MM.1S (cell line): ENCODE data around the gene MAGI1.

Experiments used
- DNase-seq: peaks from one replicate; pipeline ENCODE4 v3.0.0-alpha.2; 2015
- H2AFZ ChIP-seq: fragments of 300-600 bp; sonication (generic); 2 replicates; pipeline ENCODE4 v1.6.0; 2016; ENCODE audit warnings: antibody characterized with exemption, low read length
- H3F3A ChIP-seq: fragments of 300-600 bp; sonication (generic); 2 replicates; pipeline ENCODE4 v1.6.1; 2016; ENCODE audit warnings: mild to moderate bottlenecking, antibody characterized with exemption, low read length, moderate library complexity, mixed read lengths; ENCODE audit not compliant: insufficient read depth
- H3K27ac ChIP-seq: fragments of 300-600 bp; sonication (generic); 2 replicates; pipeline ENCODE4 v1.5.1; 2016; ENCODE audit warnings: mild to moderate bottlenecking, low read length
- H3K27me3 ChIP-seq: fragments of 300-600 bp; sonication (generic); replicated peaks from 2 replicates; pipeline ENCODE4 v1.6.0; 2016; ENCODE audit warnings: low read length; ENCODE audit not compliant: insufficient read depth
- H3K36me3 ChIP-seq: fragments of 300-600 bp; sonication (generic); replicated peaks from 2 replicates; pipeline ENCODE4 v1.6.1; 2016; ENCODE audit warnings: mild to moderate bottlenecking, low read length, mixed read lengths; ENCODE audit not compliant: insufficient read depth
- H3K4me1 ChIP-seq: fragments of 300-600 bp; sonication (generic); 2 replicates; pipeline ENCODE4 v1.6.1; 2016; ENCODE audit warnings: low read length, mixed read lengths
- H3K4me2 ChIP-seq: fragments of 300-600 bp; sonication (generic); 2 replicates; pipeline ENCODE4 v1.6.0; 2016; ENCODE audit warnings: low read depth, low read length
- H3K4me3 ChIP-seq: fragments of 300-600 bp; sonication (generic); 2 replicates; pipeline ENCODE4 v1.5.1; 2016; ENCODE audit warnings: low read length, mixed read lengths
- H3K79me2 ChIP-seq: fragments of 300-600 bp; sonication (generic); 2 replicates; pipeline ENCODE4 v1.6.1; 2016; ENCODE audit warnings: mixed run types, low read length, mixed read lengths
- H3K9ac ChIP-seq: fragments of 300-600 bp; sonication (generic); 2 replicates; pipeline ENCODE4 v1.6.1; 2016; ENCODE audit warnings: low read length, mixed read lengths
- H3K9me2 ChIP-seq: fragments of 300-600 bp; sonication (generic); replicated peaks from 2 replicates; pipeline ENCODE4 v1.6.1; 2016; ENCODE audit warnings: mild to moderate bottlenecking, low read length, mixed read lengths; ENCODE audit not compliant: insufficient read depth
- H3K9me3 ChIP-seq: fragments of 300-600 bp; sonication (generic); replicated peaks from 2 replicates; pipeline ENCODE4 v1.6.1; 2016; ENCODE audit warnings: mild to moderate bottlenecking, low read length, mixed read lengths; ENCODE audit not compliant: insufficient read depth
- H4K20me1 ChIP-seq: fragments of 300-600 bp; sonication (generic); 2 replicates; pipeline ENCODE4 v1.6.1; 2016; ENCODE audit warnings: mild to moderate bottlenecking, low read length, moderate library complexity, mixed read lengths; ENCODE audit not compliant: insufficient read depth
- CTCF ChIP-seq: fragments of 300-600 bp; sonication (generic); IDR thresholded peaks from 2 replicates; pipeline ENCODE4 v1.5.1; 2016; ENCODE audit warnings: antibody characterized with exemption, low read length, mixed read lengths
- EZH2 ChIP-seq: fragments of 300-600 bp; sonication (generic); optimal IDR thresholded peaks from 2 replicates; pipeline ENCODE3; 2017; ENCODE audit warnings: low read depth, mild to moderate bottlenecking, antibody characterized with exemption, low read length, mixed read lengths
- EZH2phosphoT487 ChIP-seq: fragments of 300-600 bp; sonication (generic); IDR thresholded peaks from 2 replicates; pipeline ENCODE4 v1.6.1; 2018; ENCODE audit warnings: antibody characterized with exemption, low read length

Gene MAGI1

DNA sequence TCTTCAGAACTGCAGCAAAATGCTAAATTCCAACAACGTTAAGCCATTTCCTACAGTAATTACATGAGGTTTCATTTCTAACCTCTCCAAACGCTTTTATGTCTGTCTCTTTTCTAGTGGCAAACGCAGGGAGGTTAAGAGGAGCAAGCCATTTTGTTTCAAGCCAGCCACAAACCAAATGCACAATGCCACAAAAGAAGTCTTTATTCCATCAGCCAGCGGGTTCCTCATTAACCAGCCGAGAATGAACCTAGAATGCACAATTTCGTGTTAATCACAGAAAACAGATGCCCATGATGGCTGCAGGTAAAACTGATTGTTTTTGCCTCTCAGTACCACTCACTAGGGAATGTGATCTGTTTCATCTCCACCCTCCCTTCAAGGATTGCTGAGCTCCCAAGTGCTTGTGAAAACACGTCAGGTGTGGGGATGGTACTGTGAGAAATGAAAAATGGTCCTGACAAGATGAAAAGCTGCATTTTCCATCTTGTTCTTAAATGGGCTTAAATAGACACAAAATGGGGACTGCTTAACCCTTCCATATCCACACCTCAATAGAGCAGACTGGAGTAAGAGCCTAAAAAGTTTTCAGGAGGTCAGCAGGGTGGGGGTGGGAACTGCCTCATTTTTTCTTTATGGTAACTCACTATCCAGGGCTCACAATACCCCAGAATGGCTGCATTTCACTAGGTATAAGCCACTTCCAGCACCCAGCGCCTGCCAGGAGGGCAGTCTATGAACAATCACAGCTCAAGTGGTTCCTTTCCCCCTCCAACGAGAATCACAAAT lies 277.1 kb downstream of the MAGI1 start:
- Histone ChIP-seq H2AFZ (no peak overlapping the region), H3K9me3 (no peaks in the 10 kb centered on the region), H3K4me1 (no peaks in the 10 kb centered on the region), H3K27me3 (no peaks in the 10 kb centered on the region), H3K27ac (no peak overlapping the region), H3K4me3 (no peak overlapping the region), H3K36me3 (no peaks in the 10 kb centered on the region), H3K79me2 (no peaks in the 10 kb centered on the region), H3F3A (no peaks in the 10 kb centered on the region), H4K20me1 (no peaks in the 10 kb centered on the region), H3K9ac (no peak overlapping the region), H3K4me2 (no peak overlapping the region), H3K9me2 (no peaks in the 10 kb centered on the region)
- DNase-seq: no peak
- TF ChIP-seq EZH2phosphoT487: no peak
- TF ChIP-seq CTCF: no peak
- no peak for TF ChIP-seq EZH2

- no peaks in the 10 kb centered on the region for H3F3A ChIP-seq
- TF ChIP-seq CTCF: no peak
- no peak for TF ChIP-seq EZH2phosphoT487
- no peaks in the 10 kb centered on the region for H3K36me3 ChIP-seq
- no peak for DNase-seq
- H3K4me2 ChIP-seq: no peak overlapping the region
- H3K4me3 ChIP-seq: no peak overlapping the region
- H3K27ac ChIP-seq: no peak overlapping the region
- H3K9me3 ChIP-seq: no peaks in the 10 kb centered on the region
- no peak overlapping the region for H3K9ac ChIP-seq
- H4K20me1 ChIP-seq: no peaks in the 10 kb centered on the region
- no peaks in the 10 kb centered on the region for H3K27me3 ChIP-seq
- no peaks in the 10 kb centered on the region for H3K9me2 ChIP-seq
- no peaks in the 10 kb centered on the region for H3K4me1 ChIP-seq
- H2AFZ ChIP-seq: no peak overlapping the region
- no peaks in the 10 kb centered on the region for H3K79me2 ChIP-seq
Measured at GRCh38 chr3:65758876-65759598, 279.7 kb downstream of the MAGI1 start.

DNA sequence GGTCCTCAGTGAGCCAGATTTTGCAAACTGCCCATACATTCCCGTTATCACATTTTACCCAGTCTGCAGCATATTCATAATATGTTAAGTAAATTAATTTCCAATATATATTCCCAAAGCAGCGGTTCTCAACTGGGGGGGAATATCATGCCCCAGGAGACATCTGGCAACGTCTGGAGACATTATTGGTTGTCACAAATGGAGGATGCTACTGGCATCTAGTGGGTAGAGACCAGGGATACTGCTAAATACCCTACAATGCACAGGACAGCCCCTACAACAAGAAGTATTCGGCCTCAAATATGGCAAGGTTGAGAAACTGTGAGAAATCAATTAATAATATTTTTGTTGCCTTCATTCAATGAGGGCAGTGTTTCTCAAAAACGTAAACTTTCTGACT lies 280.3 kb downstream of the MAGI1 start:
- Histone ChIP-seq H3K9me3 (no peaks in the 10 kb centered on the region), H3K79me2 (no peaks in the 10 kb centered on the region), H3K9me2 (no peaks in the 10 kb centered on the region), H3K27me3 (no peaks in the 10 kb centered on the region), H3K27ac (no peak overlapping the region), H3K4me1 (no peaks in the 10 kb centered on the region), H3F3A (no peaks in the 10 kb centered on the region), H2AFZ (no peak overlapping the region), H3K9ac (no peak overlapping the region), H4K20me1 (no peaks in the 10 kb centered on the region), H3K36me3 (no peaks in the 10 kb centered on the region), H3K4me2 (no peak overlapping the region), H3K4me3 (no peak overlapping the region)
- TF ChIP-seq EZH2phosphoT487: no peak
- TF ChIP-seq EZH2: no peak
- no peak for TF ChIP-seq CTCF
- DNase-seq: no peak
